ENCODE results near the gene PRICKLE2.

The PRICKLE2 gene

GRCh38 chr3:64058566-64058965, 166.7 kb downstream of the PRICKLE2 start:
- TF ChIP-seq CTCF (IDR thresholded peaks at IDR 0.05; ENCODE audit: poor library complexity, severe bottlenecking): no peak
- no peaks in the 10 kb centered on the region for H3K9me3 ChIP-seq (ENCODE audit: severe bottlenecking)

GRCh38 chr3:64057231-64057630, 168.0 kb downstream of the PRICKLE2 start:
- H3K36me3 ChIP-seq (ENCODE audit: low read depth): no peaks in the 10 kb centered on the region

More at GRCh38 chr3:64058566-64058965, 166.7 kb downstream of the PRICKLE2 start:
- H3K27me3 ChIP-seq (ENCODE audit: insufficient read depth, poor library complexity, severe bottlenecking): no peaks in the 10 kb centered on the region
- no peaks in the 10 kb centered on the region for H3K36me3 ChIP-seq (ENCODE audit: low read depth)
- no peaks in the 10 kb centered on the region for H3K4me1 ChIP-seq (ENCODE audit: insufficient read depth, poor library complexity, severe bottlenecking)
- H3K4me3 ChIP-seq (ENCODE audit: severe bottlenecking): no peak overlapping the region
- no peak for DNase-seq (ENCODE audit: low spot score)
- H3K27ac ChIP-seq (ENCODE audit: poor library complexity, severe bottlenecking): no peak overlapping the region
- no peak for ATAC-seq (ENCODE audit: low read depth)

GRCh38 chr3:64056606-64057180, 168.6 kb downstream of the PRICKLE2 start:
- DNase-seq (ENCODE audit: low spot score) (no peak), ATAC-seq (ENCODE audit: low read depth) (peak; percentile 33; the same call in 1 of the 3 replicates)
- H3K9me3 ChIP-seq (ENCODE audit: severe bottlenecking): no peaks in the 10 kb centered on the region
- no peaks in the 10 kb centered on the region for H3K4me1 ChIP-seq (ENCODE audit: insufficient read depth, poor library complexity, severe bottlenecking)
- H3K36me3 ChIP-seq (ENCODE audit: low read depth): no peaks in the 10 kb centered on the region
- no peak for TF ChIP-seq CTCF (IDR thresholded peaks at IDR 0.05; ENCODE audit: poor library complexity, severe bottlenecking)
- no peaks in the 10 kb centered on the region for H3K27me3 ChIP-seq (ENCODE audit: insufficient read depth, poor library complexity, severe bottlenecking)
- no peak overlapping the region for H3K4me3 ChIP-seq (ENCODE audit: severe bottlenecking)
- H3K27ac ChIP-seq (ENCODE audit: poor library complexity, severe bottlenecking): no peak overlapping the region

More at GRCh38 chr3:64057231-64057630, 168.0 kb downstream of the PRICKLE2 start:
- ATAC-seq (ENCODE audit: low read depth) (no peak), DNase-seq (ENCODE audit: low spot score) (no peak)
- Histone ChIP-seq H3K27ac (ENCODE audit: poor library complexity, severe bottlenecking) (no peak overlapping the region), H3K9me3 (ENCODE audit: severe bottlenecking) (no peaks in the 10 kb centered on the region), H3K27me3 (ENCODE audit: insufficient read depth, poor library complexity, severe bottlenecking) (no peaks in the 10 kb centered on the region), H3K4me1 (ENCODE audit: insufficient read depth, poor library complexity, severe bottlenecking) (no peaks in the 10 kb centered on the region), H3K4me3 (ENCODE audit: severe bottlenecking) (no peak overlapping the region)
- no peak for TF ChIP-seq CTCF (IDR thresholded peaks at IDR 0.05; ENCODE audit: poor library complexity, severe bottlenecking)

GRCh38 chr3:64055076-64055475, 170.2 kb downstream of the PRICKLE2 start:
- no peaks in the 10 kb centered on the region for H3K9me3 ChIP-seq (ENCODE audit: severe bottlenecking)
- H3K36me3 ChIP-seq (ENCODE audit: low read depth): no peaks in the 10 kb centered on the region
- H3K27ac ChIP-seq (ENCODE audit: poor library complexity, severe bottlenecking): no peak overlapping the region
- no peaks in the 10 kb centered on the region for H3K27me3 ChIP-seq (ENCODE audit: insufficient read depth, poor library complexity, severe bottlenecking)
- TF ChIP-seq CTCF (IDR thresholded peaks at IDR 0.05; ENCODE audit: poor library complexity, severe bottlenecking): no peak
- no peak overlapping the region for H3K4me3 ChIP-seq (ENCODE audit: severe bottlenecking)
- ATAC-seq (ENCODE audit: low read depth): no peak
- DNase-seq (ENCODE audit: low spot score): no peak
- H3K4me1 ChIP-seq (ENCODE audit: insufficient read depth, poor library complexity, severe bottlenecking): no peaks in the 10 kb centered on the region

GRCh38 chr3:64054488-64054887, 170.8 kb downstream of the PRICKLE2 start:
- Histone ChIP-seq H3K4me1 (ENCODE audit: insufficient read depth, poor library complexity, severe bottlenecking) (no peaks in the 10 kb centered on the region), H3K27me3 (ENCODE audit: insufficient read depth, poor library complexity, severe bottlenecking) (no peaks in the 10 kb centered on the region), H3K4me3 (ENCODE audit: severe bottlenecking) (no peak overlapping the region), H3K27ac (ENCODE audit: poor library complexity, severe bottlenecking) (no peak overlapping the region), H3K9me3 (ENCODE audit: severe bottlenecking) (no peaks in the 10 kb centered on the region), H3K36me3 (ENCODE audit: low read depth) (no peaks in the 10 kb centered on the region)
- no peak for TF ChIP-seq CTCF (IDR thresholded peaks at IDR 0.05; ENCODE audit: poor library complexity, severe bottlenecking)
- DNase-seq (ENCODE audit: low spot score): no peak
- no peak for ATAC-seq (ENCODE audit: low read depth)
